Measurements from ENCODE around the gene CCNY. TPM values are rescaled to one million over a fixed set of nuclear protein-coding genes. Genes with fewer than 3 reads are reported as not detected.
A peak's percentile ranks its signal among the peaks of the same experiment; 100 is the strongest.

CCNY gene
- total RNA-seq, 2 experiments from 2014 or later = 42.2 to 48.8 TPM

- H3K27me3 Mint-ChIP-seq = no peaks in the 10 kb centered on the region
- no peak overlapping the region for H3K4me3 Mint-ChIP-seq
- POLR2A ChIA-PET = no interaction called here
- peaks cover 25% of the 10 kb centered on the region for H3K4me1 Mint-ChIP-seq (ENCODE audit: low read depth)
- DNase-seq (peak; percentile 22), ATAC-seq (peak; percentile 90)
- peaks cover 7% of the 10 kb centered on the region for H3K9me3 Mint-ChIP-seq
- TF ChIP-seq, protein P1, sequence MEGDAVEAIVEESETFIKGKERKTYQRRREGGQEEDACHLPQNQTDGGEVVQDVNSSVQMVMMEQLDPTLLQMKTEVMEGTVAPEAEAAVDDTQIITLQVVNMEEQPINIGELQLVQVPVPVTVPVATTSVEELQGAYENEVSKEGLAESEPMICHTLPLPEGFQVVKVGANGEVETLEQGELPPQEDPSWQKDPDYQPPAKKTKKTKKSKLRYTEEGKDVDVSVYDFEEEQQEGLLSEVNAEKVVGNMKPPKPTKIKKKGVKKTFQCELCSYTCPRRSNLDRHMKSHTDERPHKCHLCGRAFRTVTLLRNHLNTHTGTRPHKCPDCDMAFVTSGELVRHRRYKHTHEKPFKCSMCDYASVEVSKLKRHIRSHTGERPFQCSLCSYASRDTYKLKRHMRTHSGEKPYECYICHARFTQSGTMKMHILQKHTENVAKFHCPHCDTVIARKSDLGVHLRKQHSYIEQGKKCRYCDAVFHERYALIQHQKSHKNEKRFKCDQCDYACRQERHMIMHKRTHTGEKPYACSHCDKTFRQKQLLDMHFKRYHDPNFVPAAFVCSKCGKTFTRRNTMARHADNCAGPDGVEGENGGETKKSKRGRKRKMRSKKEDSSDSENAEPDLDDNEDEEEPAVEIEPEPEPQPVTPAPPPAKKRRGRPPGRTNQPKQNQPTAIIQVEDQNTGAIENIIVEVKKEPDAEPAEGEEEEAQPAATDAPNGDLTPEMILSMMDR (IDR thresholded peaks at IDR 0.05) = no peak
- H3K36me3 Mint-ChIP-seq (ENCODE audit: low read depth) = peaks cover 43% of the 10 kb centered on the region
- CTCF ChIA-PET = no interaction called here
- peak overlapping the region; percentile 9 for H3K27ac Mint-ChIP-seq
- intact Hi-C loops (cut with micrococcal nuclease) = no loop called here
Observed at GRCh38 chr10:35542303-35542702, 206.0 kb downstream of the CCNY start.

GRCh38 chr10:35545079-35545657 lies 208.9 kb downstream of the CCNY start:
- Mint-ChIP-seq H3K27me3 (no peaks in the 10 kb centered on the region), H3K4me3 (no peak overlapping the region), H3K4me1 (ENCODE audit: low read depth) (peaks cover 16% of the 10 kb centered on the region), H3K27ac (no peak overlapping the region), H3K9me3 (no peaks in the 10 kb centered on the region), H3K36me3 (ENCODE audit: low read depth) (peaks cover 22% of the 10 kb centered on the region)
- no peak for DNase-seq
- TF ChIP-seq, protein P1 (IDR thresholded peaks at IDR 0.05) = no peak
- intact Hi-C loops (cut with micrococcal nuclease) = no loop called here
- ATAC-seq = no peak
- ChIA-PET CTCF (interaction anchor here (2.9 kb wide), 1 partner anchor 18 kb away, joined by 13 read pairs; no protein-coding TSS in a partner anchor), POLR2A (no interaction called here)

DNA sequence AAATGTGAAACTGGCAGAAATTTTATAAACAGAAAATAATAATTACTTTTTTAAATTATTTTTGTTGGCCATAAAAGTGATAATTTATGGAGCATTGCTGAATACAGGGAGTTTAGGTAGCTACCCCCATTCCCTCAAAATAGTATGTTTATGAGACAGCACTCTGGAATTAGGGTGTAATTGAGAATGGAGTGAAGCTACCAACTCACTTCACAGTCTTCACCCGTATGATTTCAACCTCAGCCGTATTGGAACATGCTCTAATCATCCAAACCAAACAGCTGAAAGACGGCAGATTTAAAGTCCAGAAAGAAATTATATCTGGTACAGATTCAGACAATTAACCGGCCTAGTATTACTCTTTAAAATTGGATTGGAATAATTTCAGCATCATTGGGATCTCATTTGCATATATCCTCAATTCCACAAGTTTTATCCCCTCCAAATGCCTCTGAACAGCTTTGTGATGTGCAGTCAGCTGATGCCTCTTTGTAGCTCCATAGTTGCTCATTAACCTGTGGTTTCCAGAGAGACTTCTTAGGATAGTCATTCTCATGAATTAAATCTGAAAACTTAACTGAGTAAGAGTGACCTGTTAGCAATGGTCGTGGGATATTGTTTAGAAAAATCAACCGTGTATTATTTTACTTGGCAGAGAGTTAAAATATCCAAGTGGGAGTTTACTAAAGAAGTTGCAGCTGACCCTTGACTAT lies 209.7 kb downstream of the CCNY start:
- Mint-ChIP-seq H3K27ac (no peak overlapping the region), H3K4me1 (ENCODE audit: low read depth) (peaks cover 8% of the 10 kb centered on the region), H3K27me3 (no peaks in the 10 kb centered on the region), H3K4me3 (no peak overlapping the region), H3K9me3 (no peaks in the 10 kb centered on the region), H3K36me3 (ENCODE audit: low read depth) (peaks cover 22% of the 10 kb centered on the region)
- DNase-seq (no peak), ATAC-seq (no peak)
- intact Hi-C loops (cut with micrococcal nuclease) = no loop called here
- ChIA-PET CTCF (interaction anchor here (0.9 to 3.4 kb wide), 2 partner anchors 14 to 17 kb away, joined by 3 to 16 read pairs; no protein-coding TSS in a partner anchor), POLR2A (no interaction called here)
- TF ChIP-seq, protein P1 (IDR thresholded peaks at IDR 0.05) = no peak

DNA sequence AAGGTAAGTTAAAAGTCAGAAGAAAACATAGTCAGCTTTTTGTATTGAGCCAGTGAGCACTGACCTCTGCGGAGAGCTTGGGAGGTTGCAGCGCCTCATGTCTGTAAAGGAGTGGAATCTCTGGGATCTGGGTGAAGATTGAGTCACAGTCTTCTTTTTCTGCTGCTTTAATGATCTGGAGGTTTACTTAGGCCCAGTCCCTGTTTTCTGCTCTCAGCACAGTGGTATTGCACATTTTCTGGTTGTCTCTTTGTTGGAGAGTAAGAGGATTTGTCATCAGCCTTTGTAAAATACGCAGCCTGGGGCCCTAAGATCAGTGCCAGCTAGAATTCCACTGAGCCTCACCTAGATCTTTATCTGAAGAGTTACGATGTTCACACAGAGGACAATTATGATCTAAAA lies 210.5 kb downstream of the CCNY start:
- TF ChIP-seq, protein P1 (IDR thresholded peaks at IDR 0.05) = no peak
- Mint-ChIP-seq H3K9me3 (no peaks in the 10 kb centered on the region), H3K27me3 (no peaks in the 10 kb centered on the region), H3K4me3 (no peak overlapping the region), H3K36me3 (ENCODE audit: low read depth) (peaks cover 19% of the 10 kb centered on the region), H3K27ac (no peak overlapping the region), H3K4me1 (ENCODE audit: low read depth) (peaks cover 5% of the 10 kb centered on the region)
- ChIA-PET CTCF (interaction anchor here (1.1 to 3.4 kb wide), 2 partner anchors 16 kb away, joined by 4 to 16 read pairs; no protein-coding TSS in a partner anchor), POLR2A (no interaction called here)
- DNase-seq (no peak), ATAC-seq (no peak)
- intact Hi-C loops (cut with micrococcal nuclease) = no loop called here

DNA sequence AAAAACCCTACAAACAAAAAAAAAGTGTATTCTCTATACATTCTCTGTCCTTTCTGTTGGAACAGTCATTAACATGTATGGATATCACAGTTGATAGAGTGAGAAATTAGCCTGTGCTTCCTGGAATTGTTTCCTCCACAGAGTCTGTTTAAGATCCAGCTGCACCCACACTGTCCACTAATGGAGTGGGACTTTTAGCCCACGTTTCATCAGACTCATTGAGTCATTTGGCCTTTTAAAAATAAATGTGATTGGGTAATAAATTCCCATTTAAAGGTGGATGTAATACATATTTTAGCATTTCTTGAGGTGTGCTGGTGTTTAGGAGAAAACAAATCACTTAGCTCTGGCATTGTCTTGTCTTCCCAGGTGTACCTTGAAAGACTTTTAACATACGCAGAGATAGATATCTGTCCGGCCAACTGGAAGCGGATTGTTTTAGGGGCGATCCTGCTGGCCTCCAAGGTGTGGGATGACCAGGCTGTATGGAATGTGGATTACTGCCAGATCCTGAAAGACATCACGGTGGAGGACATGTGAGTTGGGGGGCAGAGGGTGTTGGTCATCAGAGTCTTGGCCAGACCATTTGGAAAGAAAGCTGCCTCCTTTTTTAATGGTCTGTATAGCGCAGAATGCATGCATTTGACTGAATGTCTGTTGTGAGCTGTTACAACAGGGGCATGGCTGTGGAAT lies 216.5 kb downstream of the CCNY start:
- Mint-ChIP-seq H3K4me1 (ENCODE audit: low read depth) (no peaks in the 10 kb centered on the region), H3K9me3 (no peaks in the 10 kb centered on the region), H3K27me3 (no peaks in the 10 kb centered on the region), H3K4me3 (no peak overlapping the region), H3K27ac (no peak overlapping the region), H3K36me3 (ENCODE audit: low read depth) (peaks cover 11% of the 10 kb centered on the region)
- ATAC-seq = no peak
- no peak for DNase-seq
- ChIA-PET CTCF (interaction anchor here (4.5 kb wide), 1 partner anchor 10 kb away, joined by 26 read pairs; no protein-coding TSS in a partner anchor), POLR2A (no interaction called here)
- TF ChIP-seq, protein P1 (IDR thresholded peaks at IDR 0.05) = no peak
- intact Hi-C loops (cut with micrococcal nuclease) = no loop called here

Measured in activated CD8-positive, alpha-beta T cell treated with anti-CD3 and anti-CD28 coated beads for 36 hours (primary cell).